H1 (cell line): Measurements from ENCODE around the gene L3MBTL3. TPM values are rescaled to one million over a fixed set of nuclear protein-coding genes. Genes with fewer than 3 reads are reported as not detected.

Source experiments
- BACH1 ChIP-seq: IDR thresholded peaks from 2 replicates; pipeline ENCODE4 v1.6.1; 2012; ENCODE audit warnings: low read length, improper control_type of control experiment
- CTBP2 ChIP-seq: IDR thresholded peaks from 2 replicates; pipeline ENCODE4 v1.7.0; 2011; ENCODE audit warnings: borderline replicate concordance, mild to moderate bottlenecking, moderate library complexity, mixed read lengths, low read length; ENCODE audit not compliant: insufficient read depth, insufficient read length
- KDM4A ChIP-seq: IDR thresholded peaks from one replicate; pipeline ENCODE4 v1.7.1; 2012; ENCODE audit warnings: low read depth, mild to moderate bottlenecking, moderate library complexity, low read length, inconsistent platforms; ENCODE audit not compliant: severe bottlenecking
- KDM5A ChIP-seq: fragments of 200-600 bp; IDR thresholded peaks from 2 replicates; pipeline ENCODE4 v1.7.1; 2012; ENCODE audit warnings: mild to moderate bottlenecking, low read length, inconsistent platforms, mixed read lengths
- PHF8 ChIP-seq: fragments of 200-600 bp; sonication (generic); conservative IDR thresholded peaks from 2 replicates; pipeline ENCODE4 v1.7.1; 2012; ENCODE audit warnings: low read depth, mild to moderate bottlenecking, inconsistent platforms, low read length, moderate library complexity
- RFX5 ChIP-seq: IDR thresholded peaks from 2 replicates; pipeline ENCODE4 v1.6.1; 2011; ENCODE audit warnings: low read depth, low read length, improper control_type of control experiment, borderline replicate concordance
- SP2 ChIP-seq: IDR thresholded peaks from 2 replicates; pipeline ENCODE4 v1.6.1; 2012; ENCODE audit warnings: mild to moderate bottlenecking, low read length, inconsistent platforms
- SP4 ChIP-seq: IDR thresholded peaks from 2 replicates; pipeline ENCODE4 v1.6.1; 2012; ENCODE audit warnings: low read length, inconsistent platforms
- YY1 ChIP-seq: IDR thresholded peaks from 2 replicates; pipeline ENCODE4 v1.6.1; 2011; ENCODE audit warnings: low read depth, mild to moderate bottlenecking, low read length
- ZNF274 ChIP-seq: IDR thresholded peaks from 2 replicates; pipeline ENCODE4 v1.7.0; 2012; ENCODE audit warnings: low read length, borderline replicate concordance; ENCODE audit errors: extremely low read depth
- polyA plus RNA-seq, 7 experiments: library from polyadenylated mRNA; depleted of rRNA in 3 of 7; stranded (reverse) in 5 of 7; unstranded in 2 of 7; fragments of >200 nt in 5 of 7; fragments of 200-250 nt in 2 of 7; gene quantifications; 1 replicate in 5 of 7; 2 replicates in 1 of 7; 4 replicates in 1 of 7; pipeline versions ENCODE4 v1.2.1 to v1.2.3, GENCODE V29; 2011 to 2013; ENCODE audit warnings: missing spikeins in 2 of 7, mixed read lengths in 2 of 7
- total RNA-seq: library from RNA; stranded (reverse); fragmentation: NEBNext Ultra II Directional; extraction: Animal tissue kit (Norgen Biotek cat#: 25700); gene quantifications from 2 replicates; pipeline ENCODE4 v1.2.1, GENCODE V29; 2021
- TF ChIP-seq, protein P1 (sequence below): fragments of 300-600 bp; sonication (generic); IDR thresholded peaks from 2 replicates; pipeline ENCODE4 v1.7.1; 2012; ENCODE audit warnings: low read length, moderate library complexity, mild to moderate bottlenecking, inconsistent platforms; ENCODE audit not compliant: insufficient replicate concordance

Gene L3MBTL3
- total and polyA plus RNA-seq, 2 of the 8 experiments (the other 6 are each of a cell fraction or from before 2014, with no cell fraction given) = 3.9 to 17.2 TPM

DNA sequence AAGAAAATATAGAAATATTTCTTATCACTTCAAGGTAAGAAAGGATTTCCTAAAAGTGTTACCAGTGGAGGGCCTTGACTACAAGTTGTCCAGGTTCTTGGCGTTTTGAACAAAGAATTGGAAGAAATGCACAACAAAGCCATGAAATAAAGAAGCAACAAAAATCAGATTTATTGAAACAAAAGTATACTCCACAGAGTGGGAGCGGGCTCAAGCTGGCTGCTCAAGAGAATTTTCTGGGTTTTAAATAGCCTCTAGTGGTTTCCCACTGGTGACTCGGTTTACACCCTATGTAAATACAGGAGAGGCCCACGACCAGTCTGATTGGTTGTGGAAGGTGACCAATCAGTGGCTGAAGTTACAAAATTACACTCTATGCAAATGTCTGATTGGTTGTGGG lies 140.2 kb downstream of the L3MBTL3 start (continued):
- TF ChIP-seq, protein P1, sequence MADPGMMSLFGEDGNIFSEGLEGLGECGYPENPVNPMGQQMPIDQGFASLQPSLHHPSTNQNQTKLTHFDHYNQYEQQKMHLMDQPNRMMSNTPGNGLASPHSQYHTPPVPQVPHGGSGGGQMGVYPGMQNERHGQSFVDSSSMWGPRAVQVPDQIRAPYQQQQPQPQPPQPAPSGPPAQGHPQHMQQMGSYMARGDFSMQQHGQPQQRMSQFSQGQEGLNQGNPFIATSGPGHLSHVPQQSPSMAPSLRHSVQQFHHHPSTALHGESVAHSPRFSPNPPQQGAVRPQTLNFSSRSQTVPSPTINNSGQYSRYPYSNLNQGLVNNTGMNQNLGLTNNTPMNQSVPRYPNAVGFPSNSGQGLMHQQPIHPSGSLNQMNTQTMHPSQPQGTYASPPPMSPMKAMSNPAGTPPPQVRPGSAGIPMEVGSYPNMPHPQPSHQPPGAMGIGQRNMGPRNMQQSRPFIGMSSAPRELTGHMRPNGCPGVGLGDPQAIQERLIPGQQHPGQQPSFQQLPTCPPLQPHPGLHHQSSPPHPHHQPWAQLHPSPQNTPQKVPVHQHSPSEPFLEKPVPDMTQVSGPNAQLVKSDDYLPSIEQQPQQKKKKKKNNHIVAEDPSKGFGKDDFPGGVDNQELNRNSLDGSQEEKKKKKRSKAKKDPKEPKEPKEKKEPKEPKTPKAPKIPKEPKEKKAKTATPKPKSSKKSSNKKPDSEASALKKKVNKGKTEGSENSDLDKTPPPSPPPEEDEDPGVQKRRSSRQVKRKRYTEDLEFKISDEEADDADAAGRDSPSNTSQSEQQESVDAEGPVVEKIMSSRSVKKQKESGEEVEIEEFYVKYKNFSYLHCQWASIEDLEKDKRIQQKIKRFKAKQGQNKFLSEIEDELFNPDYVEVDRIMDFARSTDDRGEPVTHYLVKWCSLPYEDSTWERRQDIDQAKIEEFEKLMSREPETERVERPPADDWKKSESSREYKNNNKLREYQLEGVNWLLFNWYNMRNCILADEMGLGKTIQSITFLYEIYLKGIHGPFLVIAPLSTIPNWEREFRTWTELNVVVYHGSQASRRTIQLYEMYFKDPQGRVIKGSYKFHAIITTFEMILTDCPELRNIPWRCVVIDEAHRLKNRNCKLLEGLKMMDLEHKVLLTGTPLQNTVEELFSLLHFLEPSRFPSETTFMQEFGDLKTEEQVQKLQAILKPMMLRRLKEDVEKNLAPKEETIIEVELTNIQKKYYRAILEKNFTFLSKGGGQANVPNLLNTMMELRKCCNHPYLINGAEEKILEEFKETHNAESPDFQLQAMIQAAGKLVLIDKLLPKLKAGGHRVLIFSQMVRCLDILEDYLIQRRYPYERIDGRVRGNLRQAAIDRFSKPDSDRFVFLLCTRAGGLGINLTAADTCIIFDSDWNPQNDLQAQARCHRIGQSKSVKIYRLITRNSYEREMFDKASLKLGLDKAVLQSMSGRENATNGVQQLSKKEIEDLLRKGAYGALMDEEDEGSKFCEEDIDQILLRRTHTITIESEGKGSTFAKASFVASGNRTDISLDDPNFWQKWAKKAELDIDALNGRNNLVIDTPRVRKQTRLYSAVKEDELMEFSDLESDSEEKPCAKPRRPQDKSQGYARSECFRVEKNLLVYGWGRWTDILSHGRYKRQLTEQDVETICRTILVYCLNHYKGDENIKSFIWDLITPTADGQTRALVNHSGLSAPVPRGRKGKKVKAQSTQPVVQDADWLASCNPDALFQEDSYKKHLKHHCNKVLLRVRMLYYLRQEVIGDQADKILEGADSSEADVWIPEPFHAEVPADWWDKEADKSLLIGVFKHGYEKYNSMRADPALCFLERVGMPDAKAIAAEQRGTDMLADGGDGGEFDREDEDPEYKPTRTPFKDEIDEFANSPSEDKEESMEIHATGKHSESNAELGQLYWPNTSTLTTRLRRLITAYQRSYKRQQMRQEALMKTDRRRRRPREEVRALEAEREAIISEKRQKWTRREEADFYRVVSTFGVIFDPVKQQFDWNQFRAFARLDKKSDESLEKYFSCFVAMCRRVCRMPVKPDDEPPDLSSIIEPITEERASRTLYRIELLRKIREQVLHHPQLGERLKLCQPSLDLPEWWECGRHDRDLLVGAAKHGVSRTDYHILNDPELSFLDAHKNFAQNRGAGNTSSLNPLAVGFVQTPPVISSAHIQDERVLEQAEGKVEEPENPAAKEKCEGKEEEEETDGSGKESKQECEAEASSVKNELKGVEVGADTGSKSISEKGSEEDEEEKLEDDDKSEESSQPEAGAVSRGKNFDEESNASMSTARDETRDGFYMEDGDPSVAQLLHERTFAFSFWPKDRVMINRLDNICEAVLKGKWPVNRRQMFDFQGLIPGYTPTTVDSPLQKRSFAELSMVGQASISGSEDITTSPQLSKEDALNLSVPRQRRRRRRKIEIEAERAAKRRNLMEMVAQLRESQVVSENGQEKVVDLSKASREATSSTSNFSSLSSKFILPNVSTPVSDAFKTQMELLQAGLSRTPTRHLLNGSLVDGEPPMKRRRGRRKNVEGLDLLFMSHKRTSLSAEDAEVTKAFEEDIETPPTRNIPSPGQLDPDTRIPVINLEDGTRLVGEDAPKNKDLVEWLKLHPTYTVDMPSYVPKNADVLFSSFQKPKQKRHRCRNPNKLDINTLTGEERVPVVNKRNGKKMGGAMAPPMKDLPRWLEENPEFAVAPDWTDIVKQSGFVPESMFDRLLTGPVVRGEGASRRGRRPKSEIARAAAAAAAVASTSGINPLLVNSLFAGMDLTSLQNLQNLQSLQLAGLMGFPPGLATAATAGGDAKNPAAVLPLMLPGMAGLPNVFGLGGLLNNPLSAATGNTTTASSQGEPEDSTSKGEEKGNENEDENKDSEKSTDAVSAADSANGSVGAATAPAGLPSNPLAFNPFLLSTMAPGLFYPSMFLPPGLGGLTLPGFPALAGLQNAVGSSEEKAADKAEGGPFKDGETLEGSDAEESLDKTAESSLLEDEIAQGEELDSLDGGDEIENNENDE = no peak
- TF ChIP-seq SP4 (no peak), KDM5A (no peak), BACH1 (no peak), ZNF274 (no peak), SP2 (no peak), CTBP2 (no peak), YY1 (no peak), RFX5 (no peak), KDM4A (no peak), PHF8 (no peak)
